Sigmoid colon (tissue), 4 donors: Measurements from ENCODE around the gene MTG2.

Experiments
- CTCF ChIP-seq, 4 experiments: fragments of 450-650 bp in 3 of 4; fragments of 200-600 bp in 1 of 4; IDR thresholded peaks; one replicate each; pipeline ENCODE4 v1.5.1; 2016 to 2019; ENCODE audit warnings: antibody characterized with exemption in 4 of 4, mild to moderate bottlenecking in 3 of 4, moderate library complexity in 2 of 4
- EP300 ChIP-seq, 4 donors: sonication (generic); formaldehyde crosslinking; IDR thresholded peaks; one replicate each; pipeline ENCODE4 v1.6.1; 2017; ENCODE audit warnings: antibody characterized with exemption in 4 of 4
- POLR2A ChIP-seq, 2 donors: fragments of 450-650 bp; IDR thresholded peaks; one replicate each; pipeline ENCODE4 v1.6.1; 2016; ENCODE audit warnings: antibody characterized with exemption in 2 of 2, mild to moderate bottlenecking in 2 of 2, moderate library complexity in 2 of 2
- POLR2AphosphoS5 ChIP-seq, 4 donors: sonication (generic); formaldehyde crosslinking; IDR thresholded peaks; one replicate each; pipeline ENCODE4 v1.6.1; 2017; ENCODE audit warnings: antibody characterized with exemption in 4 of 4

GRCh38 chr20:62160876-62161275, 22.0 kb upstream of the MTG2 start:
- no peak for TF ChIP-seq POLR2AphosphoS5 (IDR thresholded peaks at IDR 0.05)
- no peak for TF ChIP-seq CTCF (IDR thresholded peaks at IDR 0.05)
- TF ChIP-seq POLR2A (IDR thresholded peaks at IDR 0.05), result no peak
- TF ChIP-seq EP300 (IDR thresholded peaks at IDR 0.05), result no peak
